IPS-NIHi7 (cell line): Measurements from ENCODE around the gene ITPA.
"Not testable (repeated sequence)": the region's sequence is repeated elsewhere in the genome, so short reads cannot be mapped to it uniquely, and the experiment has no call there.

Experiments
- DNase-seq: peaks from one replicate; pipeline ENCODE4 v3.0.0; 2012; ENCODE audit warnings: mixed read lengths; ENCODE audit errors: extremely low spot score

ITPA gene

GRCh38 chr20:3199976-3200755 lies 9.1 kb upstream of the ITPA start:
- DNase-seq = no peak

DNA sequence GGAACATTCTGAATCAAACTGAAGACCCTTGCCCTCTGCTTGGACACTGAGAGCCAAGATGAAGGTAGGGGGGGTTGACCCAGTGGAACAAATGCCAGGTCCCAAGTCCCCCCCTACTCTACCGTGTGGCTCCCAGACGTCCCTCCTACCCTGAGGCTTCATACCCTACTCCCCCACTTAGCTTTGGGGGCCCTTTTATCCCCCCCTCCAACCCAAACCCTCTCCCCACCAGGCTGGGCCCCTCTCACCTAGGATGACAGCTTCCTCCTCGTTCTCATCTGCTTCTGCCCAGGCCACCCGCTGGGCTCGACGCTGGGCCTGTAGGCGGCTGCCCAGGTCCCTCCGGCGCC lies 6.4 kb upstream of the ITPA start:
- DNase-seq = no peak

DNA sequence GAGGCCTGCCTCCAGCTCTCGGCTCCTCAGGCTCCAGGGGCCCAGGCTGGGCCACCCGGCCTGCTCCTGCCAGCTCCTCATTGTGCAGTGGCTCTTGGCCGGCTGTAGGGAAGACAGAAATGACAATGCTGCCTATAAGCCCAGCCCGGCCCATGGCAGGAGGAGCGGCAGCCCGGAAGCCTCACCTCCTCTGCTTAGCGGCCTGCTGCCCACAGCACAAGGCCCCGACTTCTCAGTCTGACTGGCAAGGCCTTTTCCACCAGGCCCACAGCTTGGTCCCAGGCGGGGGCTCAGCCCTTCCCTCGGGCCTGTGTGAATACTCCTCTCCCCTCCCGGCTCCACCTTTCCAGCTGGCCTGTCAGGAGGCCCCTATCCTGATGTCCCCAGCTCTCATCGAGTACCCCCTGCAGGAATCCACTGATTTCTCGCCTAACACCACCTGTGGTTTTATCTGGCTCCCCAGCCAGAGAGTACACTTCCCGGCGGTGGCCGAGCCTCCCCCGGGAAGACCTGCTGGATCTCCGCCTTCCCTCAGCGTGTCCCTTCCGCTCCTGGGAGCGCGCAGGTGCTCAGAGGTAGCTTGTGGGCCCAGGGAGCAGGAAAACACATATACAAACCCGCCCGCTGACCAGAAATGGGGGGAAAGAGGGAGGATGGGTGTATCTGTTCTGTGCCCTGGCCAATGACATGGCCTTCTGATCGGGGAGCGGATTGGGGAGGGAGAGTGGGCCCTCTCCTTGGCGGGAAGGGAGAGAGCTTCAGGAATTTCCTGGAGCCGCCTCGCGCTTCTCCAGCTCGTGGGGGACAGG lies 5.8 kb upstream of the ITPA start:
- DNase-seq = no peak

- peak; percentile 93 for DNase-seq
These were observed 5.0 kb upstream of the ITPA start, which contains the start of gene DDRGK1 for GRCh38 chr20:3204124-3204794. Gene DDRGK1 (minus strand): TSS chr20:3204682. CDS start chr20:3204627, 55 bp downstream.

GRCh38 chr20:3208786-3209256 lies 477 bp upstream of the ITPA start:
- DNase-seq = no peak

DNA sequence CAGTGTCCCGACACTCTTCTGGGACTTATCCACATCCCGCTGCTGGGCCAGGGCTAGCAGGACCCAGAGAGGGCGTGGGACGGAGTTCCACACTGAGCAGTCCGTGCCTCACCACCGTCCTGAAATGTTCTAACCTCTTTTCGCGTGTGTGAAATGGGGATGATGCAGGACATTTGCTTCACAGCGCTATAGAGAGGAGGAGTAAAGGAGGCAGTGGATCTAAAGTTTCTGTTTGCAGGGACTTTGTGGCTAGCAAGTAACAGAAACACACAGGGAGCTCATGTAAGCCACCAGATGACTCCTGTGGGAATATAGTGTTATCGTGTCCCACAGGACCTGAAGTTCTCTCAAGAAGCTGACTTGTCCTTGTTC lies 634 bp downstream of the ITPA start:
- DNase-seq = no peak

DNA sequence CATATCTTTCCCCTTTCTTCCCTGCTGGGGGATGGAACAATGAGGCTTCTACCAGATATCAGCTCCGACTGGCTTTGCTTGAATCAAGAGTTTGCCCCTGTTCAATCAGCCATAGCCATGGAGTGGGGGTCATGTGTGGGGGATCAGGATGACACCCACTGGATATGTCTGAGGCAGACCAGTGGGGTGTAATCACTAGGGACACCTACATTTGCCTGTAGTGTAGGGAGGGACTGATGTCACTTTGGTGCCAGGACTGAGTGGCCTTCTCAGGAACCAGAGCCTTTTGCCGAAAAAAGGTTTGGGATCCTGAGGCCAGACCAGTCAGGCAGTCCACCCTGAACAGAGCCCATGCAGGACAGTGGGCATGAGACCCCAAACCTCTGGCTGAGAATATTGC lies 1.0 kb downstream of the ITPA start:
- DNase-seq = no peak

DNA sequence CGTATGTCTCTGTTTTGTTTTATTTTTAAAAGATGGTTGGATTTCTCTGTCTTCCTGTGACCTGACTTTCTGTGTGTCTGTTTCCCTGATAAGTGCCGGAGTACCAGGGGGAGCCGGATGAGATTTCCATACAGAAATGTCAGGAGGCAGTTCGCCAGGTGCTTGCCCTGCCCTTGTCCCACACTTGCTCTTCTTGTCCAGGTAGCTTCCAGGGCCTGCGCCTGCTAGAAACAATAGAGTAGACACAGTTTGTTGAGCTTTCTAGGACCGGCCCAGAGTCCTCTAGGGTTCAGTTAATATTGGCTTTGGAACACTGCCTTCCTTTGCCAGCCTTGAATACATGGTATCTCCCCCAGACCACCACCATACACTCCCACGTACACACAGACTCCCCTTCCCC lies 3.9 kb downstream of the ITPA start:
- no peak for DNase-seq

GRCh38 chr20:3215359-3215917 lies 6.1 kb downstream of the ITPA start:
- not testable (repeated sequence) for DNase-seq

DNA sequence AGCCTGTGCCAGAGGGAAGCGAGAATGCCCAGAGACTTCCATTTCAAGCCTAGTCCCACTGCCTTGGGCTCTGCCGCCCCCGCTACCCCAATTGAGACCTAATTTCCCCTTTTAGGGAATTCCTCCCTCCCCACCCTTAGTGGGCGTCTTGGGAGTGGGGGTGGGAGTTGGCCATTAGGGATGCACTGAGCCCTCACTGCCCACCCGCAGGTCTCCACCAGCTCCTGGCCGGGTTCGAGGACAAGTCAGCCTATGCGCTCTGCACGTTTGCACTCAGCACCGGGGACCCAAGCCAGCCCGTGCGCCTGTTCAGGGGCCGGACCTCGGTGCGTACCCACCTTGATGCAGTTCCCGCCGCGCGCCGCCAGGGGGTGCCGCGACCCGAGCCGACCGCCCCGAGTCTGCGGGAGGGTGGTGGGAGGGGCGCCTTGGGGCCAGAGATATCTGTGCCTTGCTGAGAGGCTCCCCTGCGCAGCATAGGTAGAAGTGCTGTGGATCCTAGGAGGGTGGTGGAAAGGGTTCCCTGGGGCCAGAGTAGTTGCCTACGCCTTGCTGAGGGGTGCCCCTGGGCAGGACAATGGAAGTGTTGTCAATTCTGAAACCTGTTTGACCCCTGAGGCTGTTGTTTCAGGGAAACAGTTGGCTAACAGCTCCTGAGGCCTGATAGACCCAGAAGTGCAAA lies 9.2 kb downstream of the ITPA start:
- peak; percentile 93 for DNase-seq

DNA sequence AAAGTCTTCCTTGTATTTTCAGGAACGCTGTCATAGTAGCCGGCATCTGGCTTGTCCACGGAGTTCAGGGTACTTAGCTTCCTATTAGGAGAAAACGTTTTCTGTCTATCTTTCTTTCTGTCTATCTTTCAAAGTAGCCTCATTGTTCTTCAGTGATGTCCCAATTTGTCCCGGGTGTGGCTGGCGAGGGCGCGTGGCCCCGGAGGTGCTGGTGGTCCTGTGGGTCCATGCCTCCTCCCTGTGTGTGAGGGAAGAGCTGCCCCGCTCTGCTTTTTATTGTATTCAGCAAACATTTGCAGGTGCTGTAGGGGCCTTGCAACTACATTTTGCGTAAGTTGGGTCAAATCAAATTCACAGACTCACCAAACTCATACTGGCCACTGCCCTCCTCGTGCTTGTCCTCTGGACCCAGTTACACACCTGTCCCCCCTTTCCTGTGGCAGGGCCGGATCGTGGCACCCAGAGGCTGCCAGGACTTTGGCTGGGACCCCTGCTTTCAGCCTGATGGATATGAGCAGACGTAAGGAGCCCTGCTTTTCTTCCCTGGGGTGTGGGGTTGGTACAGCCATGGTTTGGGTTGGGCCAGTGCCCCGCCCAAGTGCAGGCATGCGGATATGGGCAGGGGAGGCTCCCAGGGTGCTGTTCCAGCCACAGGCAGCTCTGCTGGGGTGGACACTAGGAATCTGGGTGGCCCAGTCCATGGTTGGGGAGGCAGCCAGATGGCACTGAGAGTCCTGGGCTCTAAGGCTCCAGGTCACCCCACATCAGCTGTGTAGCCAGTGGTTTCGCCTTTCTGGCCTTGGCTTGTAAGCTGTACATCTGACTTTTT lies 12.3 kb downstream of the ITPA start:
- DNase-seq = no peak

GRCh38 chr20:3222635-3223600 lies 13.6 kb downstream of the ITPA start:
- DNase-seq = no peak

DNA sequence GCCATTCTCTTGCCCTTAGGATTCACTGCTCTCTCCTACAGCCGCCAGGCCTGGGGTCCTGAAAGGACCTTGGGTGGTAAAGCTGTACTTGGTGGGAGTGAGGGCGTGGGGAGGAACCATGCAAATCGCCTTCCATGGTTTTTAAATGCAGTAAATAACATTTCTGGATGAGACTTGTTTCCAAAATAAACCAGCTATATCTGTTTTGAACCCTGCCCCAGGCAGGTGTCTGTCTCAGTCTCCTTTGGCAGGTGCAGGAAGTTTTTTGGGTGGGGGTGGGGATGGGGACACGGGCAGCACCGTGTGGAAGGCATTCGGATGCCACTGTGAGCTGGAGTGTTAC lies 14.3 kb downstream of the ITPA start:
- DNase-seq = no peak

- no peak for DNase-seq
These were observed 14.8 kb downstream of the ITPA start for GRCh38 chr20:3223994-3224680.

- DNase-seq = no peak
These were observed 15.6 kb downstream of the ITPA start for GRCh38 chr20:3224681-3225421.

DNA sequence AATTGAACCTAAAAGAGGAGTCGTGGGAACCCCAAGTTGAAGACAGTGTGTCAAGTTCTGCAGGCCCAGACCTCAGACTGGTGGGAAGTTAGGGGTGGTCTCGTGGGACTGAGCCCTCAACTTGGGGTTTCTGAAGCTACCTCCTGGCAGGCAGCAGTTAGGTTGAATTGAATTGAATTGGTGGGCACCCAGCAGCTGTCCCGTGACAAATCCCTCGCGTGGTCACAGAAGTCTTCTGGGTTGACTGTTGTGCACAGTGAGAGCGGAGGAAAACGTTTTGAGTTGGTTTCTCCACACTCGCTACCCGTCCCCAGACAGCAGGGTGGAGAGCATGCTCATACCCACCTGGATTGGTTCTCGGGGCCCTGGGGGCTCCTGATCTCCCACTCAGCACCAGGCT lies 16.8 kb downstream of the ITPA start:
- no peak for DNase-seq

- DNase-seq = no peak
These were observed 17.6 kb downstream of the ITPA start for GRCh38 chr20:3226864-3227263.

- DNase-seq = no peak
These were observed 18.2 kb downstream of the ITPA start for GRCh38 chr20:3227506-3227905.
